GM19238 (cell line): ENCODE data around the gene ITM2A.

ENCODE experiments used
- DNase-seq: peaks from one replicate; pipeline ENCODE4 v3.0.0; 2011; ENCODE audit warnings: low spot score; ENCODE audit not compliant: insufficient read length

The ITM2A gene

DNA sequence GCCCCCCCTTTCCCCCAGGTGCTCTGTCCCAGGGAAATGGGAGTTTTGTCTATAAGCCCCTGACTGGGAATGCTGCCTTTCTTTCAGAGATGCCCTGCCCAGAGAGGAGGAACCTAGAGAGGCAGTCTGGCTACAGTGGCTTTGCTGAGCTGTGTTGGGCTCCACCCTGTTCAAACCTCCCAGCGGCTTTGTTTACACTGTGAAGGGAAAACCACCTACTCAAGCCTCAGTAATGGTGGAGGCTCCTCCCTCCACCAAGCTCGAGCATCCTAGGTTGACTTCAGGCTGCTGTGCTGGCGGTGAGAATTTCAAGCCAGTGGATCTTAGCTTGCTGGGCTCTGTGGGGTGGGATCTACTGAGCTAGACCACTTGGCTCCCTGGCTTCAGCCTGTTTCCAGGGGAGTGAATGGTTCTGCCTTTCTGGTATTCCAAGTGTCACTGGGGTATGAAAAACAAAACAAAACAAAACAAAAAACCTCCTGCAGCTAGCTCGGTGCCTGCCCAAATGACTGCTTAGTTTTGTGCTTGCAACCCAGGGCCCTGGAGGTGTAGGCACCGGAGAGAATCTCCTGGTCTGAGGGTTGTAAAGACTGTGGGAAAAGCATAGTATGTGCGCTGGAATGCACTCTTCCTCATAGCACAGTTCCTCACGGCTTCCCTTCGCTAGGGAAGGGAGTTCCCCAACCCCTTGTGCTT lies 41.7 kb downstream of the ITM2A start:
- no peak for DNase-seq
